DMS153 (cell line): ENCODE results near the gene FAF1.
"Not testable (repeated sequence)": the region's sequence is repeated elsewhere in the genome, so short reads cannot be mapped to it uniquely, and the experiment has no call there.

Experiments used
- DNase-seq: peaks from one replicate; lab custom pipeline; 2025; lab: John Stamatoyannopoulos, UW

FAF1 gene

DNA sequence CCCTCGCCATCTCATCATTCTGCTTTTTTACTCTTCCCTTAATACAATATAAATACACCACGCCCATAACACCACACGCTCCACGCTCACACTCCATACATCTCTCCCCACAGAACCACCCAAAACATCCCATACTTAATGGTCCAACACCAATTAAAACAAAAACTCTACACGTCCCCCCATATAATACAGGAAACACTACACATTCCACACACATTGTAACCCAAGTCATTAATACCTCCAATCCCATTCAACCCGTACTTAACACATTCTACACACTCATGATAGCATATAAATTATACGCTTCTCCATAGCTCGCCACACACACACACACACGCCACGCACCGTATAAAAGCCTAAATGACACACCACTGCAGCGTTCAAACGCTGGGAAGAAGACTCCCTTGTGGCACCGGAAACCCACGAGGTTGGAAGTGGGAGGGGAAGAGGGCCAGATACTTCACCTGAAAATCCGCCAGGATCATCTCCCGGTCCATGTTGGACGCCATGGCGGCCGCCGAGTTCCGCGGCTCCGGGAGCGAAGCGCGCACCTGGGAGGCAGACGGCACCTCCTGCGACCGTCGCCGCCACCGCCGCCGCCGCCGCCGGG is 659 bp downstream of the FAF1 start:
- DNase-seq: no peak

DNA sequence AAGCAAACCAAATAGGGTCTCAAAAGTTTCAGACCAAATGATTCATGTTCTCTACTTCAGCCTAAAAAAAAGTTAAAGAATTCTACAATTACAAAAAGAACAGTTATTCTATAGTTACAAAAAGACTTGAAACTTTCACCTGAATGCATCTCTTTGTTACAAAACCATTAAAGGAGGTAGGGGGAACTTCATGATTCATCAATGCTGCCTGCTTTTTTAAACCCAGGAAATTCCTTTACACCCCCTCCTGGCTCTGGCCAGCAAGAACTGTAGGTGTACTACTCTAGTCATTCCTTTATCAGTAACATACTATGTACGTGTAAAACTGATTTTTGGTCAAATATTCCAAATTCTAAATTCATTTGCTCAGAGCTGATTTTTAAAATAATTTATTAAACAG is 5.0 kb downstream of the FAF1 start:
- no peak for DNase-seq

DNA sequence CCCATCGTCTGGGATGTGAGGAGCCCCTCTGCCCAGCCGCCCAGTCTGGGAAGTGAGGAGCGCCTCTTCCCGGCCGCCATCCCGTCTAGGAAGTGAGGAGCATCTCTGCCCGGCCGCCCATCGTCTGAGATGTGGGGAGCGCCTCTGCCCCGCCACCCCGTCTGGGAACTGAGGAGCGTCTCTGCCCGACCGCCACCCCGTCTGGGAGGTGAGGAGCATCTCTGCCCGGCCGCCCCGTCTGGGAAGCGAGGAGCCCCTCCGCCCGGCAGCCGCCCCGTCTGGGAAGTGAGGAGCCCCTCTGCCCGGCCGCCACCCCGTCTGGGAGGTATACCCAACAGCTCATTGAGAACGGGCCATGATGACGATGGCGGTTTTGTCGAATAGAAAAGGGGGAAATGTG is 7.5 kb downstream of the FAF1 start:
- DNase-seq: not testable (repeated sequence)

DNA sequence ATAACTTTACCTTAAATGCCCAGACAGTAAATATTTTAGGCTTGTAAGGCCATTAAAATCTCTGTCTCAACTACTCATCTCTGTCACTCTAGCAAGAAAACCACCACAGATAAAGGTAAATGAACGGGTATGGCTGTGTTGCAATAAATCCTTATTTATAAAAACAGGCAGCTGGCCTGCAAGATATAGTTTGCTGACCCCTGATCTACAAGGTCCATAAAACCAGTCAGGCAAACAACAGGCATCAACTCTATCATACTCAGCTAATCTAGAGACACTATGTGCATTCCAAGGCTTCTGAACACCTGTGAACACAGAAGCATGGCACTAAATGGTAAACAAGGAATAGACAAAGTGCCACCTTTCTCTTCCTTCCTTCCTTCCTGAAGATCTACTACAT is 9.7 kb downstream of the FAF1 start:
- DNase-seq: no peak

DNA sequence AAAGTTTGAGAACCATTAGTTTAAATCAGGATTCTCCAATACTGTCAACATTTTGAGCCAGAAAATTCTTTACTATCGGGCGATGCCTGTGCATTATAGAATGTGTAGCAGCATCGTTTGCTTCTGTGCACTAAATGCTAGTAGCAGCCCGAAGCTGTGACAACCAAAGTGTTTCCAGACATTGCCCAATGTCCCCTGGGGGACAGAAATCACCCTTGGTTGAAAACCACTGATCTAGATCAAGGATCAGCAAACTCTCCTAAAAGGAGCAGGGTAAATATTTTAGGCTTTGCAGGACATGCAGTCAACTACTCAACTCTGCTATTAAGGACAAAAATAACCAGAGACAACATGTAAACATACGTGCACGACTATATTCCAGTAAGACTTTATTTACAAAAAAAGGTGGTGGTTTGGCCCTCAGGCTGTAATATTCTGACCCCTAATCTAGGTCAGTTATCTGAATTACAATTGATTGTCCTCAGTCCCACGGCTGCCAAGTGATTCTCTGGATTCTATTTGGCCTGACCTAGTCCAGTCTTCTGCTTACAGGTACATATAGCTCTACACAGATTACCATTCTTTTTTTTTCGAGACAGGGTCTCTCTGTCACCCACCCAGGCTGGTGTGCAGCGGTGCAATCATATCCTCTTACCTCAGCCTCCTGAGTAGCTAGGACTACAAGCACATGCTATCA is 10.6 kb downstream of the FAF1 start:
- no peak for DNase-seq

DNA sequence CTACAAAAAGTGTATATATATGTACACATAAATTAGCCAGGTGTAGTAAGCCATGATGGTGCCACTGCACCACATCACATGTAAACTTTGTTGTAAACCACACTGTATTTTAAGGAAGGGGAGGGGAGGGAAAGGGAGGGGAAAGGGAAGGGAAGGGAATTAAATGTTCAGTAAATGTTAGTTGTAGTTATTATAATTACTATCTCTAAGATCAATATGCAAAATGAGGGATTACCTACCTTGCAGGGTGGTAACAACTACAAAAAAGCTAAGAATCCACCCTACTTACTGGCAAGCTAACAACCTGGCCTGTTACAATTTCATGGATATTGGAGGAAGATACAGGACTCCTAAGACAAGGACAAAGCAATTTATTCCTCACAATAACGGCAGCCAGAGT is 17.7 kb downstream of the FAF1 start:
- DNase-seq: no peak

DNA sequence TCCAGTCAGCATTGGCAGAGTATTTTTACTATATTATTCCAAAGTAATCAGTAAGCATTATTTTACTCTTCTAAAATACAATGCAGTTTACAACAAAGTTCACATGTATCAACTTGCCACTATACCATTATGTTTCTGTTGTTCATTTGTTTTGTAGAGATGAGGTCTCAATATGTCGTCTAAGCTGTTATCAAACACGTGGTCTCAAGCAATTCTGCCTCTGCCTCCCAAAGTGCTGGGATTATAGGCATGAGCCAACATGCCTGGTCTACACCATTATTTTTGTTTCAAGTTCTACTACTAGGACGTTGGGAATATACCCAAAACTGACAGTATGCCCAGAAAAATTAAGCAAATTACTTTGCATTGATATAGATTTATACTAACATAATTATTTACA is 19.8 kb downstream of the FAF1 start:
- no peak for DNase-seq

DNA sequence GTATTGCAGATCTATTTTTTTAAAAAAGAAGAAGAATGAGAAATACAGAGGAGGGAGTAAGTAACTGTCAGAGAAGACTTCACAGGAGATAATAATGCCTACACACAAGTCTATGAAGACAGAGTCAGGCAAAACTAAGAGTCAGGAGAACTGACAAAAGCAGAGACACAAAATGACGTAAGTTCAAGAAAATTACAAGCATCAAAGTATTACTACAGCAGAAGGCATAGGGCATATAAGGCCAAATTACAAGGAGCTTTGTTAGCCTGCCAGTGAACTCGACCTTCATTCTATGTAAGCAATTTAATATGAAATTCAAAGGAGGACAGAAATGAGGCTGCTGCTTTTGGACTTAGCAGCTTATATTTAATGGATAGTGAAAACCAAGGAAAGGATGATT is 23.7 kb downstream of the FAF1 start:
- no peak for DNase-seq

DNA sequence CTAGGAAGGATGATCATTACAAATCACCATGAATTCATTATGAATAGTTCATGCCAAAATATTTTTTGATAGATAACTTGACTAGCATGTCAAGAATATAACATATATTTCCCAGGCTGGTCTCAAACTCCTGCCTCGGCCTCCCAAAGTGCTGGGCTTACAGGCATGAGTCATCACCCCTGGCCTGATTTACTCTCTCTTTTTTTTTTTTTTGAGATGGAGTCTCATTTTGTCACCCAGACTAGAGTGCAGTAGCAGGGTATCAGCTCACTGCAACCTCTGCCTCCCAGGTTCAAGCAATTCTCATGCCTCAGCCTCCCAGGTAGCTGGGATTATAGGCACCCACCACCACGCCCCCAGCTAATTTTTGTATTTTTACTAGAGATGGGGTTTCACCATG is 24.8 kb downstream of the FAF1 start:
- not testable (repeated sequence) for DNase-seq

DNA sequence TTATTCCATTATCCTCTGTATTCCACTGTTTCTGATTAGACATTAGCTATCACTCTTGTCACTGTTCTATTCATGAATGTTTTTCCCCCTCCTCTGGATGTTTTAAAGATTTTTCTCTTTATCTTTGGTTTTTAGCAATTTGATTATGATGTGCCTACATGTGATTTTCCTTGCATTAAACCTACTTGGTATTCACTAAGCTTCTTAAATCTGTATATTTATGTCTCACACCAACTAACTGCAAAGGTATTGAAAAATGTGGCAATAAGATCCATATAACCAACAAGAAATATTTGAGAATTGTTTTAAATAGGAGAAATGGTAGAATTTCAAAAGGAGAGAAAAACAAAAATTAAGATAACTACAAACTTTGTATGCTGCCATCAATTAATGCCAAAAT is 25.2 kb downstream of the FAF1 start:
- DNase-seq: no peak

DNA sequence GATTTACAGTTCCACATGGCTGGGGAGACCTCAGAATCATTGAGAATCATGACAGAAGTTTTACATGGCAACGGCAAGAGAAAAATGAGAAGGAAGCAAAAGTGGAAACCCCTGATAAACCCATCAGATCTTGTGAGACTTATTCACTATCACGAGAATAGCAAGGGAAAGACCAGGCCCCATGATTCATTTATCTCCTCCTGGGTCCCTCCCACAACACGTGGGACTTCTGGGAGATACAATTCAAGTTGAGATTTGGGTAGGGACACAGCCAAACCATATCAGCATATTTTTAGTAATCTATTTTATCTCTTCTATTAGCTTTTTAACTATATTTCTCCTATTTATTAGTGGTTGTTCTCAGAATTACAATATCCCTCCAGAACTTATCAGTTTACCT is 26.3 kb downstream of the FAF1 start:
- not testable (repeated sequence) for DNase-seq

DNA sequence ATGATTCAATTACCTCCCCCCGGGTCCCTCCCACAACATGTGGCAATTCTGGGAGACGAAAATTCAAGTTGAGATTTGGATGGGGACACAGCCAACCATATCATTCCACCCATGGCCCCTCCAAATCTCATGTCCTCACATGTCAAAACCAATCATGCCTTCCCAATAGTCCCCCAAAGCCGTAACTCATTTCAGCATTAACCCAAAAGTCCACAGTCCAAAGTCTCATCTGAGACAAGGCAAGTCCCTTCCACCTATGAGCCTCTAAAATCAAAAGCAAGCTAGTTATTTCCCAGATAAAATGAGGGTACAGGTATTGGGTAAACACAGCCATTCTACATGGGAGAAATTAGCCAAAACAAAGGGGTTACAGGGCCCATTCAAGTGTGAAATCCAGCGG is 28.0 kb downstream of the FAF1 start:
- DNase-seq: not testable (repeated sequence)

DNA sequence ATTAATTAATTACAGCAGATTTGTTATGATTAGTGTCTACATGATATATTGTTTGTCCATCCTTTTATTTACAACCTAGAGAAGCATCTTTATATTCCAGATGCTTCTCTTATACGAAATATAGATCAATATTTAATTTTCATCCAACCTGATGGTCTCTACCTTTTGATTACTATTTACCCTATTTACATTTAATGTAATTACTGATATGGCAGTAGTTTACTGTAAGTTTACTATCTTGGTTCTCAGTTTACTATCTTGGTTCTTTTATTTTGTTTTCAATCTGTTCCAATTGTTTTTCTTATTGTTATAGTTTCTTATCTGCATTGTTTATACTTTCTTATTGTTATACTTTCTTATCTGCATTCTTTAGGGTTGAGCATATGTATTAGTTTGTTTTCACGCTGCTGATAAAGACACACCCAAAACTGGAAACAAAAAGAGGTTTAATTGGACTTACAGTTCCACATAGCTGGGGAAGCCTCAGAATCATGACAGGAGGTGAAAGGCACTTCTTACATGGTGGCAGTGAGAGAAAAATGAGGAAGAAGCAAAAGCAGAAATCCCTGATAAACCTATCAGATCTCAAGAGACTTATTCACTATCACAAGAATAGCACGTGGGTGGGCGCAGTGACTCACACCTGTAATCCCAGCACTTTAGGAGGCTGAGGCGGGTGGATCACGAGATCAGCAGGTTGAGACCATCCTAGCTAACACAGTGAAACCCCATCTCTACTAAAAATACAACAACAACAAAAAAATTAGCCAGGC is 28.9 kb downstream of the FAF1 start:
- DNase-seq: no peak

DNA sequence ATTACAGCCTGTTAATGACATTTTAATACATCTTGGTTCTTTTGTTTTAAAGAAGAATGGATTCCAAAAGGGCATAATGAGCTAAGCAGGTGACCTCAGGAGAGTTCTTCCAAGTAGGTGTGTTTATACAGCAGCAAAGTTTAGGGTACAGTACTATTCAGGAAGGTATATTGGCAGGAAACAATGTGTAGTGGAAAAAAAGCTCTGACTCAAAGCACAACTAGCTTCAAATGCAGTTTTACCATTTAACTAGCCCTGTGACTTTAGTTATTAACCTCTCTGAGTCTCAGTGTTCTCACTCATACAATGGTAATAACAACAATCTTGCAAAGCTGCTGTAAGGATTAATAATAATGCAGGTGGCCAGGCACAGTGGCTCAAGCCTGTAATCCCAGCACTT is 29.9 kb downstream of the FAF1 start:
- DNase-seq: no peak

DNA sequence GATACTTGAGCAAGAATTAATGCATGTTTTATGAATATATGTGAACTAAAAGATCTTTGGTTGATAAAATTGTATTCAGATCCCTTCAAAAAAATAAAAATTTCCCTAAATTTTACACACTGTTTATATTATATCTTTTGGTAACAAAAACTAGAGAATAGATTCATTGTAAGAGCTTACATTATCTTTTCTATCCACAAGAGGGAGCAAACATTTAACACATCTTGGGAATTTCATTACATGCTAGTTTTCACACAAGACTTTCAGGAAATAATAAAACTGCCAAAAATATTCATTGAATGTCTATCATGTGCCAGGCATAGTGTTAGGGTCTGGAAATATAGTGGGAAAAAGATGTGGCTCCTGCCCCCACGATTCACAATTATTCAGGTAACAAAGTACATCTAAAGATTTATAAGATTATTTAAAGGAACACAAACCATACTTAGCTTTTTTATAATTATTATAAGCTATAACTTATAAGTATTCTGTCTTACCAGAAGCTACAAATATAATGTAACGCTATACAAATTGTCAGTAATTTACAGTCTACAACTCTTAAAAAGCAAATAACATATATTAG is 30.6 kb downstream of the FAF1 start:
- no peak for DNase-seq

DNA sequence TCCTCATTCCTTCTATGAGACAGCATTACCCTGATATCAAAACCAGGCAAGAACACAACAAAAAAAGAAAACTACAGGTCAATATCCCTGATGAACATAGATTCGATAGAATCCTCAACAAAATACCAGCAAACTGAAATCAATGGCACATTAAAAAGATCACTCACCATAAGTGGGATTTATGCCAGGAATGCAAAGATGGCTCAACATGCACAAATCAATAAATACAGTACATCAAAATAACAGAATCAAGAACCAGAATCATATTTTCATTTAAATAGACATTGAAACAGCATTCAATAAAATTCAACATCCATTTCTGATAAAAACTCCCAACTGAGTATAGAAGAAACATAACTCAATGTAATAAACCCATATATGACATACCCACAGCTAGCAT is 36.5 kb downstream of the FAF1 start:
- DNase-seq: no peak

DNA sequence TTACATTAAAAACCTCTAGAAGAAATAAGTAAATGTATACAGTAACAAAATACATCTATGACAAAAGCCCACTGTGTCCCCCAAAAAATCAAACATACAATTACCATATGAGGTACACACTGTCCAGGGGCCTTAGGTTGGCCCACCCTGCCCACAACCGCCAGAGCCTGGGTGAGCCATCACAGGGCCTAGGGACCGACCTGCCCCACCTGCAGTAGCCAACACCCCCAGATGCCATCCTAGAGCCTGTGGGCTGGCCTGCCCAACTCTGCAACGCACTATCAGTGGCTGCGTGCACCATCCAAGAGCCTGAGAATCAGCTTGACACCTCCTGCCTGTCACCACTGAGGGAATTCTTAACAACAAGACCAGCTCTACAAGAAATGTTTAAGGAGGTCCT is 39.0 kb downstream of the FAF1 start:
- no peak for DNase-seq

DNA sequence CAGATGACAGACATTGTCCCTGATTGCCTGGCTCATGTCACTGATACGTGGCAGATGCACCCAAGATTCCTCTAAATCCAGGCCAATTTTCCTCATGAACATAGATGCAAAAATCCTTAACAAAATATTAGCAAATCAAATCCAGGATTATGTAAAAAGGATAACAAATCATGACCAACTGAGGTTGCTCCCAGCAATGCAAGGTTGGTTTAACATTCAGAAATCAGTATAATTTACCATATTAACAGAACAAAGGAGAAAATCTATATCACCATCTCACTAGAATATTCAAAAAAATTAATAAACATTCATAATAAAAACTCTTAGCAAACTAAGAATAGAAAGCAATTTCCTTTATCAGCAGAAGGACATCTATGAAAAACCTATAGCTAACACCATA is 39.7 kb downstream of the FAF1 start:
- DNase-seq: no peak

DNA sequence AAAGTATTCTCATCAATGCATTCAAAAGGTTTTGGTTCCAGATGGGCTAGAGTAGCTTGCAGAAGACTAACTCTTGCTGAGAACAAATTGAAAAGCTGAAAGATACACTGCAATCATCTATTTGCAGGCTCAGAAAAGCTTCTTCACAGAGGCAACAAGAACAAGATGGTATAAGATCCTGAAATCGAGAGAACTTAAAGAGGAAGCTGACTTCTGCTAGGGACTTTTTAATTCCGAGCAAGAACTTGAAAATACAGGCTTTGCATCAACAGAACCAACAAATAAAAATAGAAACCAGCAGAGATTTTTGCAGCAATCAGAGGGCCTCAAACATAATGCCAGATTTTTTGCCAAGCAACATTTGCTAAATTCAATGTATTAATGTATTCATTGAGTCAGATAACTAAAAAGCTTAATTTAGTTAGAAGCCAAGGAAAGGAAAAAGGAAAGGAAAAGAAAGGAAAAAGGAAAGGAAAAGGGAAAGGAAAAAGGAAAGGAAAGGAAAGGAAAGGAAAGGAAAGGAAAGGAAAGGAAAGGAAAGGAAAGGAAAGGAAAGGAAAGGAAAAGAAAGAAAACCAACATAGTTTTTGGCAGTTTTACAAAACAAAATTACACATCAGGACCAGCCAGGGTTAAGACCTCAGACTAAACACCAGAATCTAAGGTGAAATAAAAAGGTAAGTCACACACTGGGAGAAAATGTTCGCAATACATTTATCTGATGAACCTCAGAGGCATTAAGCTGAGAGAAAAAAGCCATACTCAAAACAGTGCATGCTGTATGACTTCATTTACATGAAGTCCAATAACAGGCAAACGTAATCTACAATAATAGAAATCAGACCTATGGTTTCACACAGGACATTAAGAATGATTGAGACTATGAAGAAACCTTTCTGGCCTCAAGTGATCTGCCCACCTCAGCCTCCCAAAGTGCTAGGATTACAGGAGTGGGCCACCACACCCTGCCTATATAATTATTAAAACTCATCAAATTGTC is 42.6 kb downstream of the FAF1 start:
- no peak for DNase-seq

DNA sequence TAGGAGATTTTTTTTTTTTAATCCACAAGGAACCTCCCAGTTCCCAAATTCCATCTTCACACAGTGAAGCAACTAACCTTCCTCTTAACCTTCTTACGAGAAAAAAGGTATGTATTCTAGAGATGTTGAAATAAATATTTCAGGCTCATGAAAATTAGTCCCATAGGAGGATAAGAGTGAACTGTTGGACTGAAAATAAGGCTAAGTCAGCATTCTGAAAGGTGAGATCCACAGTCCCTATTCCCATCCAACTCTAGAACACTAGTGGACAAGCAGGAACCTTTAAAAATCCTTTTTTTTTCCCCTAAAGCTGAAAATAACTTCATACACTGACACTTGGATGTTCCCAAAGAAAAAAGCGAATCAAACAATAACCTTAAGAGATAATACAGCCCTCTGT is 44.4 kb downstream of the FAF1 start:
- DNase-seq: no peak

DNA sequence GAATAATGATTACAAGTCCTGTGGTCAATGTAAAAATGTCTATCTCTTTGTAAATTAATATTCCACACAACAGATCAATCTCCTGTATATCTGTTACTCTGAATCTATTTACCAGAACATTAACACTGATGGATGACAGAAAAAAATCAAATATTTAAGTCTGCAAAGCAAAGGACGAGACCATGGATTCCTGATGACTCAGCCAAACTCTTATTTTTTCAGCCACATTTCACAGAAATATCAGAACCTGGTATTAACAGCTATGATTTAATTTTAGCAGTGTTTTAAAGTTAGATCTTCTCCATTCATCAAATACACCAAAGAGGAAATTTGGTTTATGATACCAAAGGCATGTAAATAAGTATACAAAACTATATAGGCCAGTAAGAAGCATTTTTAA is 46.1 kb downstream of the FAF1 start:
- DNase-seq: no peak

DNA sequence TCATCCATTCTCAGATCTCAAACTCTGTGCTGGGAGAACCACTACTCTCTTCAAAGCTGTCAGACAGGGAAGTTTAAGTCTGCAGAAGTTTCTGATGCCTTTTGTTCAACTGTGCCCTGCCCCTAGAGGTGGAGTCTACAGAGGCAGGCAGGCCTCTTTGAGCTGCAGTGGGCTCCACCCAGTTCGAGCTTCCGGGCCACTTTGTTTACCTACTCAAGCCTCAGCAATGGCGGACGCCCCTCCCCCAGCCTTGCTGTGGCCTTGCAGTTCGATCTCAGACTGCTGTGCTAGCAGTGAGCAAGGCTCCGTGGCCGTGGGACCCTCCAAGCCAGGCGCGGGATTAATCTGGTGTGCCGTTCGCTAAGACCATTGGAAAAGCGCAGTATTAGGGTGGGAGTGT is 49.7 kb downstream of the FAF1 start:
- DNase-seq: not testable (repeated sequence)
